ENCODE measurements around the gene GIMAP8.

GIMAP8 gene

DNA sequence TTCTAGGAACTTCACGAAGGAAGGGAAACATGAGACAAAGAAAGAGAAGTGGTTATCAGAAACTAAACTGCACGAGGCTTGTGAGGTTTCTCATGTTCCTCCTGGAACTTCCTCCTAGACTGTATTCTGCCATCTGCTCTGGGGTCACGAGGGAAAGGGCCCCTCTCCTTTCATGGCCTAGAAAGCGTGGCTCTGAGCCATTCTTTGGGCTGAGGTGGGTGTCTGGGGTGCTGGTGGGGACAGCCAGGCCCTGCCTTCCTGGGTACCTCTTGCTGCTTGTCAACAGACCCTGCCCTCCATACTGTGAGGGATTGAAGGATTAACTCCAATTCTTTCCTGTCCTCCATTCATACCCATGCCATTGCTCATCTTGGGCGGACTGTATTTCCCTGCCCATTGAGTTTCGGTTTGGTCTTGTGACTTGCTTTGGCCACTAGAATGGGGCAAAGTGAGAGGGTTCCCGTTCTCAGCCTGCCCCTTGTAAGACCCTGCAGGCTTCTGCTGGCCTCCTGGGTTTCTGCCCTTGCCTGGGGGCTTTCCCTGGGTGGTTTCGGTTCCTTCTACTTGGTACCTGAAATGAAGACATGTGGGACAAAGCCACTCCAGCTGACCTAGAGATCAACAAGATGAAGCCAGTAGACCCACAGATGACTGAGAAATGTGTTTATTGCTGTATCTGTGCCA is 14.9 kb upstream of the GIMAP8 start:
- peak; percentile 61 for ATAC-seq (replicated peaks)
- Mint-ChIP-seq H3K4me1 (ENCODE audit: low read depth in 2 of 2) (peaks cover 19 to 23% of the 10 kb centered on the region in 2 donors), H3K27ac (no peak overlapping the region), H3K27me3 (no peaks in the 10 kb centered on the region), H3K36me3 (ENCODE audit: insufficient read depth) (no peaks in the 10 kb centered on the region), H3K9me3 (no peaks in the 10 kb centered on the region), H3K4me3 (no peak overlapping the region)
- no peak for DNase-seq

DNA sequence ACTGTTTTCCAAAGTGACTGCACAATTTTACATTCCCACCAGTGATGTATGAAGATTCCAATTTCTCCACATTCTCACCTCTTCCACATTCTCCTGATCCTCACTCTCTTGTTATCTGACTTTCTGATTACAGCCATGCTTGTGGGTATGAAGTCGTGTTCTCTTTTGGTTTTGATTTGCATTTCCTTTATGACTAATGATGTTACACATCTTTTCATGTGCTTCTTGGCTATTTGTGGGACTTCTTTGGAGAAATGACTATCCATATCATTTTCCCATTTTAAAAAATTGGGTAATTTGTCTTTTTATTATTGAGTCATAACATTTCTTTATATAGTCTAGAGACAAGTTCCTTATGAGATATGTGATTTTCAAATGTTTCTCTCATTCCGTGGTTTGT is 10.5 kb upstream of the GIMAP8 start:
- H3K36me3 Mint-ChIP-seq (ENCODE audit: insufficient read depth) = no peaks in the 10 kb centered on the region
- H3K4me1 Mint-ChIP-seq (ENCODE audit: low read depth in 2 of 2) = peaks cover 4 to 5% of the 10 kb centered on the region in 2 donors
- H3K9me3 Mint-ChIP-seq = no peaks in the 10 kb centered on the region
- DNase-seq (no peak), ATAC-seq (replicated peaks) (no peak)
- peak overlapping the region in 1 of 2 donors; percentile 55 for H3K27ac Mint-ChIP-seq
- no peak overlapping the region for H3K4me3 Mint-ChIP-seq
- no peaks in the 10 kb centered on the region for H3K27me3 Mint-ChIP-seq

- no peak overlapping the region for H3K27ac Mint-ChIP-seq
- ATAC-seq (replicated peaks) (no peak), DNase-seq (no peak)
- no peak overlapping the region for H3K4me3 Mint-ChIP-seq
- H3K9me3 Mint-ChIP-seq = no peaks in the 10 kb centered on the region
- peaks cover 7% of the 10 kb centered on the region in 2 donors for H3K4me1 Mint-ChIP-seq (ENCODE audit: low read depth in 2 of 2)
- H3K36me3 Mint-ChIP-seq (ENCODE audit: insufficient read depth) = no peaks in the 10 kb centered on the region
- no peaks in the 10 kb centered on the region for H3K27me3 Mint-ChIP-seq
Observed at GRCh38 chr7:150441524-150441923, 8.9 kb upstream of the GIMAP8 start.

DNA sequence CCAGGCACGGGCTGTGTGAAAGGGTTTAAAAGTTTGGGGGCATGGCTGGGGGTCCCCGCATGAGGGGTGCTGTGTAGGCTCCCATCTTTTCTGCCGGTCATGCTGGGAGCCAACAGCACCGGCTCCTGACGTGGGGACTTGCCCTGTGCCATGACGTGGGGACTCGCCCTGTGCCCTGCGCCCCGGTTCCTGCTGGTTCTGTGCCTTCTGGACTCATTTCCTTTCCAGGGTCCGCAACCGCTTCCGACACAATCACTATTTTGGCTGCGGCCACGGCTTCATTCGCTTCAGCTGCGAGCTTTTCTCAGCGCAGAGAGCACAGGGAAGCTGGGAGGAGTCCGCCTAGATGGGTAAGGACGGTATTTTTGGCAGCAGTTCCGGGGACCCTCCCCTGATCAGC is 7.6 kb upstream of the GIMAP8 start:
- Mint-ChIP-seq H3K27me3 (no peaks in the 10 kb centered on the region), H3K4me1 (ENCODE audit: low read depth in 2 of 2) (peaks cover 9 to 12% of the 10 kb centered on the region in 2 donors), H3K9me3 (no peaks in the 10 kb centered on the region), H3K36me3 (ENCODE audit: insufficient read depth) (no peaks in the 10 kb centered on the region), H3K27ac (no peak overlapping the region), H3K4me3 (no peak overlapping the region)
- ATAC-seq (replicated peaks) = no peak
- DNase-seq = no peak

- no peaks in the 10 kb centered on the region for H3K9me3 Mint-ChIP-seq
- H3K27ac Mint-ChIP-seq = no peak overlapping the region
- H3K27me3 Mint-ChIP-seq = no peaks in the 10 kb centered on the region
- H3K4me3 Mint-ChIP-seq = no peak overlapping the region
- peaks cover 15 to 22% of the 10 kb centered on the region in 2 donors for H3K4me1 Mint-ChIP-seq (ENCODE audit: low read depth in 2 of 2)
- no peak for DNase-seq
- H3K36me3 Mint-ChIP-seq (ENCODE audit: insufficient read depth) = peaks cover 3% of the 10 kb centered on the region
- no peak for ATAC-seq (replicated peaks)
Observed at GRCh38 chr7:150443793-150444540, 6.5 kb upstream of the GIMAP8 start.

- H3K4me1 Mint-ChIP-seq (ENCODE audit: low read depth in 2 of 2) = peaks cover 23 to 29% of the 10 kb centered on the region in 2 donors
- no peaks in the 10 kb centered on the region for H3K27me3 Mint-ChIP-seq
- DNase-seq = no peak
- no peak for ATAC-seq (replicated peaks)
- H3K36me3 Mint-ChIP-seq (ENCODE audit: insufficient read depth) = peaks cover 5% of the 10 kb centered on the region
- H3K9me3 Mint-ChIP-seq = no peaks in the 10 kb centered on the region
- no peak overlapping the region for H3K4me3 Mint-ChIP-seq
- peak overlapping the region in 1 of 2 donors; percentile 26 for H3K27ac Mint-ChIP-seq
Observed at GRCh38 chr7:150444674-150445365, 5.6 kb upstream of the GIMAP8 start.

DNA sequence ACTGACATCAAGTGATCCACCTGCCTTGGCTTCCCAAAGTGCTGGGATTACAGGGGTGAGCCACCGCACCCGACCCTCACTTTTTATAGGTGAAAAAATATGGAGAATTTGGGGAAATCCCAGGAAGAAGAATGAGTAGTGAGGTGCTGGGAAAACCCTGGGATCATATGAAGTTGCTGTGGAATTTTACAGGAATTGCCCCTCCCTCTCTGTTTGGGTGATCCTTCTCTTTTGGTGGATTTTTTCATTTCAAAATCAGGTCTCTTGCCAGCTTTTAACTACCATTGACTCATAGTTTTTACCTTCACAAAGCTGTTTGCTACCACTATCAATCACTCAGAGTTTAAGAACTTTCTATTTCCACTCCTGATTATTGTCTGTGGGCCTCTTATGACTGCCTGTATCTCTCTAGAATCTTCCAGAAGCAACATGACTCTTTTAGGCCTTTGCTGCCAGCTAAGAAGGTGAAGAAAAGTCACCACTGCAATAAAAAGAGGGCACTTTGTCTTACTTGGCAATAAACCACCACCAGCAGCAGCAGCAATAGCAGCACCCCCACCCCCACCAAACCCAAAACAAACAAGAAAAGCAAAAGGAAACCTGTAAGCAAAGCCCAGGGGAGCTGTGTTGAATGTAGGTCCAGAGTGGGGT is 4.0 kb upstream of the GIMAP8 start:
- no peak for ATAC-seq (replicated peaks)
- no peak overlapping the region for H3K4me3 Mint-ChIP-seq
- peak overlapping the region in 1 of 2 donors; percentile 54 for H3K27ac Mint-ChIP-seq

DNA sequence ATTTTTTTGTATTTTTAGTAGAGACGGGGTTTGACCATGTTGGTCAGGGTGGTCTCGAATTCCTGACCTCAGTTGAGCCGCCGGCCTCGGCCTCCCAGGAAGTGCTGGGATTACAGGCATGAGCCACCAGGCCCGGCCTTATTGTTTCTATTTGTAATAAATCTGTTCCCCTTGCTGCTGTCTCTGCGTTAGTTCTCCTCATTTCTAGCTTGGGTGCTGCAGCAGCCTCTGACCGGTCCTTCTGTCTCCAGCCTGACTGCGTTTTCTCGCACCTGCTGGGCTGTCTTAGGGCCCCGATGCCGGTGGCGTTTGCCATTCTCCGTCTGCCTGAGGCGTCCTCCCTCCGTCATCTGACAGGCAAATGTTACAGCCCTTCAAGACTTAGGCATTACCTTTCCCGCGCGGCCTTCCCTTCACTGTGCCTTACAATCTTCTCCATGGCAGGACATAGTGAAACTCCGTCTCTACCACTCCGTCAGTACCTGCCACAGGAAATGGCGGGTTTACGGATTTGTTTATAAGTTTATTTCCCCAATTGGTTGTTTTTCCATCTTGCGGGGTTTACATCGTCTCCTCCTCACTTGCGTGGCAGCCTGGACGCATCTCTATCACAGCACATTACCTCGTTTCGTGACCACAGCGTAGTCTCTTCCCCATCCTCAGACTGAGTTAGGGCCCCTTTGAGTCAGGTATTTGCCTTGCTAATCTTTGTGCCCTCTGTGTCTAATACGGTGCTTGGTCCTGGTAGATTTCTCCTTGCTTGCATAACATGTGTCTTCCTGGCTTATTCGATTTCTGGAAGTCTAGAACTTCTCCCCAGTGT is 2.3 kb upstream of the GIMAP8 start:
- DNase-seq = no peak
- H3K9me3 Mint-ChIP-seq = no peaks in the 10 kb centered on the region
- H3K4me3 Mint-ChIP-seq = peak overlapping the region; percentile 98 to 100
- H3K36me3 Mint-ChIP-seq (ENCODE audit: insufficient read depth) = peaks cover 24% of the 10 kb centered on the region
- H3K4me1 Mint-ChIP-seq (ENCODE audit: low read depth in 2 of 2) = peaks cover 44 to 50% of the 10 kb centered on the region in 2 donors
- no peaks in the 10 kb centered on the region for H3K27me3 Mint-ChIP-seq
- H3K27ac Mint-ChIP-seq = peak overlapping the region; percentile 80 to 98
- peak; percentile 5 for ATAC-seq (replicated peaks)

More for the DNA sequence above, 4.0 kb upstream of the GIMAP8 start:
- DNase-seq = no peak
- peaks cover 36 to 40% of the 10 kb centered on the region in 2 donors for H3K4me1 Mint-ChIP-seq (ENCODE audit: low read depth in 2 of 2)
- peaks cover 18% of the 10 kb centered on the region for H3K36me3 Mint-ChIP-seq (ENCODE audit: insufficient read depth)
- no peaks in the 10 kb centered on the region for H3K9me3 Mint-ChIP-seq
- no peaks in the 10 kb centered on the region for H3K27me3 Mint-ChIP-seq

DNA sequence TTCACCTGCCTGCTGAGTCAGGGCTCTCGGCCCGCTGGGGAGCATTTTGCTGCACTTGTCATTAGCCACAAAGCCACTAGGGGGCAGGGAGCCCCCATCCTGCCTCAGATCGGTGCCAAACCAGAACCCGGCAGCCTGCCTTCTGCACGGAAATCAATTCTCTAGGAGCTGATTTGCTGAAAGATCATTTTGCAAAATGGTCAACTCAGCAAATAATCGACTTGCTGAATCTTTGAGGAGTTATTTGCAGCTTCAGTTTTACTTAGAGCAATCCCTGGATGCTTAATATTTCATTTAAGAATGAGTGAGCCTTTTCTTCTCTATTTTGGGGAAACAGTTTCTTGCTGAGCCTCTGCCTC is 1.7 kb upstream of the GIMAP8 start:
- Mint-ChIP-seq H3K4me3 (peak overlapping the region; percentile 98 to 100), H3K4me1 (ENCODE audit: low read depth in 2 of 2) (peaks cover 50 to 56% of the 10 kb centered on the region in 2 donors), H3K9me3 (no peaks in the 10 kb centered on the region), H3K36me3 (ENCODE audit: insufficient read depth) (peaks cover 25% of the 10 kb centered on the region), H3K27me3 (no peaks in the 10 kb centered on the region), H3K27ac (peak overlapping the region; percentile 80 to 98)
- peak; percentile 58 for ATAC-seq (replicated peaks)
- DNase-seq = peak; percentile 84 to 90 (median 84)

DNA sequence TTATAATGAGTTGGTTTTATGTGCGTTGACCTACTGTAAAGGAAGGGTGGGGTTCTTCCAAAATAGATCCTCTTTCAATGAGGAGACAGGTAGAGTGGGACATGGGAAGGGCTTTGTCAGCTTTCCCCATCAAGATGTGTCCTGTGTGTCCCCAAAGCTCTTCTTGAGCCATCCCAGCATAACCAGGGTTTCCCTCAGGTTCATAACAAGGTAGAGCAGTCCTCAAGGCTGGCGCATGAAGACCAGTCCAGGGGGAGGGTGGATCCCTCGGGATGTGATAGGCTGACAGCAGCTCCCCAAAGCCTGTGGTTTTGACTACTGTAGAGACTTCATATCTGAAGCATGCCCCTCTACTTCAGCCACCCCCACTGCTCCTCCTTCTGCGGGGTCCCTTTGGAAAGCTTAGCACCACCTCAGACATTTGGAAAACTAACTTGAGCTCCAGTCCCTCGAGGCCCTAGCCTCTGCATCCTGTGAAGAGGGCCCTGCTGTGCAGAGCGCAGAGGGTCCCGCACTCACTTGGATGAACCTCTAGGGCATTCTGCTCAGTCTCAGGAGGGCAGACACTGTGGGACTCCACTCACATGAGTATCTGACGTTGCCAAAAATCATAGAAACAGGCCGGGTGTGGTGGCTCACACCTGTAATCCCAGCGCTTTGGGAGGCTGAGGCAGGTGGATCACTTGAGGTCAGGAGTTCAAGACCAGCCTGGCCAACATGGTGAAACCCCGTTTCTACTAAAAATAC is 1.1 kb upstream of the GIMAP8 start:
- H3K4me1 Mint-ChIP-seq (ENCODE audit: low read depth in 2 of 2) = peaks cover 56 to 62% of the 10 kb centered on the region in 2 donors
- H3K27me3 Mint-ChIP-seq = no peaks in the 10 kb centered on the region
- ATAC-seq (replicated peaks) (no peak), DNase-seq (peak in 1 of 3 experiments; percentile 22)
- peak overlapping the region; percentile 98 to 100 for H3K4me3 Mint-ChIP-seq
- H3K9me3 Mint-ChIP-seq = no peaks in the 10 kb centered on the region
- H3K36me3 Mint-ChIP-seq (ENCODE audit: insufficient read depth) = peaks cover 28% of the 10 kb centered on the region
- H3K27ac Mint-ChIP-seq = peak overlapping the region; percentile 80 to 98

- Mint-ChIP-seq H3K4me1 (ENCODE audit: low read depth in 2 of 2) (peaks cover 71 to 72% of the 10 kb centered on the region in 2 donors), H3K36me3 (ENCODE audit: insufficient read depth) (peaks cover 28% of the 10 kb centered on the region), H3K27ac (peak overlapping the region; percentile 80 to 98), H3K27me3 (no peaks in the 10 kb centered on the region), H3K9me3 (peaks cover under 1 to 3% of the 10 kb centered on the region in 2 donors), H3K4me3 (peak overlapping the region; percentile 98 to 100)
- ATAC-seq (replicated peaks) (peak; percentile 48), DNase-seq (peak; percentile 33 to 52 (median 40))
Observed at GRCh38 chr7:150451097-150451793, 815 bp downstream of the GIMAP8 start.
